HG03432 (cell line): ENCODE data around the gene BASP1.

Experiments used
- ATAC-seq: cut with Tn5 transposase; IDR thresholded peaks from one replicate; pipeline ENCODE4 v1.9.1; 2021; ENCODE audit warnings: mild to moderate bottlenecking, moderate library complexity; ENCODE audit not compliant: unreplicated experiment

Gene BASP1

DNA sequence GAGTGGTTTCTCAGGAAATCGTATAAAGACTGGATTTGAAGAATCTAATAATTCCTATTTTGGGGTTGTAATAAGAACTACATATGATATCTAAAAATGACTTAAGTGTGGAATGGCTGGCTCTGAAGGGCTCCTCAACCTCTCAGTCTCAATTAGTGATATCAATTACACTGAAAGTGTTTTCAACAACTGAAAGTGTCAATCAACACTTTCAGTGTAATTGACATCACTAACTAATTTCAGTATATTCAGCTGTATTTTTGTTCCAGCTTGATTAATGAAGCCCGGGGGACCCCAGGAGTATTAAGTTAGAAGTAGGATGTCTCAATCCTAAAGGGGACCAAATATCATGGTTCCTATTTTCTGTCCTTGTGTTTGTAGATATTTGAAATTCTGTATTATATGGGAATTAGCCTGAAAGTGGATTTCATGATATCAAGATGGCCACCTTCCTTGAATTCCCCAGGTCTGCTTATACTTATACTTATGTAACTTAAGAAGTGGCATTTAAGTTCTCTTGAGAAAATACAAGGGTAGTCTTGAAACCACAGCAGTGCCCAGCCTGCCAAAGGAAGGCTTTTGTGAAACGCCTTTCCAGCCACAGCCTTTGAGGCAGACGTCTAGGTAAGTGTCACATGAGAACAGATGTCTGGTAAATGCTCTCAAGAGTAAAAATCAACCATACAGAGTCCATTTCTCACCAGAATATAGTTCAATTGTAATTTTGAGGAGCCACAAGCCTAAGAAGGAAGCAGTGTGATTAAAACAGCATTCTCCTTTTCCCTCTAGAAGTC, 4.6 kb downstream of the BASP1 start:
- ATAC-seq, result no peak

DNA sequence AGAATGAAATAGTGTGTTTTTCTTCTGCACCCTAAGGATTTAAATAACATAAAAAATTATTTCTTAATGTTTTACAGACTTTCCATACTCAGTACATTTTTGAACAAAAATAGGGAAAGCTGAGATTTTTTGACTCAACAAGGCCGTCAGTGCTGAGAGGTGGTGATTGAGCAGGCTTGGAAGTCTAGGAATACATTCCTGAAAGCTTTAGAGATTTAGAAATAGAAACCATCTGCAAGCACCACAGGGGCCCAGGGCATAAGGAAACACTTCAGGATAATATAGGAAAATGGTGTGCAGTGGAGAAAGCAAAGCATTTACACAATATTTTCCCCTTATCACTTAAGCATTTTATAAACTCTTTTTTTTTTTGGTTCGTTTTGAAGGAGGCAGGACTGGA, 5.2 kb downstream of the BASP1 start:
- ATAC-seq, result no peak

DNA sequence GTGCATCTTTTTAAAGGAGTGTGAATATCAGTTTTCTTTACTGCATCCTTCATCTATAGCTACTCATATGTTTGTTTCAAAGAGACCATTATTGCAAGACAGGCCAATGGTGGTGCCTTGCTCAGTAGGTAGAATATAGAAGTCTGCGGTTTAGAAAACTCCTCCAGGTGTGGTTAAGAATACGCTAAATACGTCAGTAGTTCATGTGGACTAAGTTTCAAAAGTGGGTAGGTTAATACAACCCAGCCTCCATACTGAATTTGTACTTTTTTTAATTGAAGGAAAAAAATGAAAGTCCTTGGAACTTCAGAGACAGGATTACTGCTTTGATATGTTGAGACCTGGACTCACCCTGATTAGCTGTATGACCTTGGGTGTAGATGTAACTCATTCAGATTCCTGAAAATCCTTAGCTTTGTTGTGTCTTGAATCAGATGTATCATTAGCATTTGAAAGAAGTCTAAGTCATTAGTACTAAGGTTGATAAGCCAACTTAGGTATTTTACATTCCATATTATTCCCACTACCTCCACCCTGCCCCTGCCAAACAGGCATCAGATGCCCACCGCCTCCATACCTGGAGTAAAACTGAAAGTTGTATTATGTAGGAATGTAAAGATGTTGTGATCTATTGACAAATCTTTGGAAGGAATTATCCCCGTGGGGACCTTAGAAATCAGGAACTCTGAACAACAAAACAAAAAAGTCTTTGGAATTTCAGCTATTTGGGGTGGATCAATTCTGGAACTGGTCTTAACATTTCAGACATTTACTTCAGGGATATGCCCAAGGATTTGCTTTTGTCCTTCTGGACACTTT, 6.1 kb downstream of the BASP1 start:
- peak; percentile 42 for ATAC-seq

DNA sequence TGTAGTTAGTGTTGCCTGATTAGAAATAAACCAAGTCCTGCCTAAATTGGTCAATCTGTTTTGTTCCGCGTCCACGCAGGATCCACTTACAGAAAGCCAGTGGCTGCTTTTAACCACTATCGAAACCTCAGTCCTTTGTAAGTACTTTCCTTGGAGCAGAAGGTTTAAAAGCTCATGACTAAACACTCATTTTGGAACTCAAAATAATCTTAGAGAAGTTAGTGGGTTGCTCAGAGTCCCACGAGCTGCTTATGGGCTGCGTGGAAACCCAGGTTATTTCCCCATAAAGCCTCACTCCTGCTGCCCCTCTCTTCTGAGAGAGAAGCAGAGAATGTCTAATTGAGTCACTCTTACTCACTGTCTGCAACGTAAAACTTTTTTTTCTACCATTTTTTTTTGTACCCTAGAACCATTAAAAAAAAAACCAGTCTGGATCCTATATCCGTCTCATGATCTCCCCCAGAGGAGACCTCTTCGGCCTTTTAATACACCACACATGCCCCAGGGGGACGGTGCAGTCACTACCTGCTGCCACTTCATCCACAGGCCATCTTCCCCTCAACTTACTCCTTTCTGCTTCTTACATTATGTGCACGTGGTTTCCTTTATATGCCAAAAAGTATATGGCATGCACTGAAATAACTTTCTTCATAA, 7.6 kb downstream of the BASP1 start:
- ATAC-seq, result peak; percentile 59

DNA sequence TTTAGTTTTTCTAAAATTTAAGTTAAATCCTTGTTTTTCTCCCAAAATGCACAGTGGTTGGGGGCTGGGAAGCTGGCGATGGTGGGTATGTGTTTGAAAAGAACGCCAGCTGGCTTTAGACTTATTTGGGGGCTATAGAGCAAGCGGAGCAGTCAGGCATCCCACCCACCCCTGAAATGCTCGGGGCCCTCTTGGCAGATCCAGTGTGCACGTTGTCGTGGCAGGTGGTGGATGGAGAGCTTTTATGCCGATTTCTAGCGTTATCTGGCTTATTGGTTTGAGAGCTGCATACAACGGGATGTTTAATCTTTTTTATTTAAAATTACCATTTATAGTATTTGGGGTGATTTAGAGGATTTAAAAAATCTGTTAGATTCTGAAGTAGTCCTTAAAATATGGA, 8.1 kb downstream of the BASP1 start:
- ATAC-seq, result no peak

DNA sequence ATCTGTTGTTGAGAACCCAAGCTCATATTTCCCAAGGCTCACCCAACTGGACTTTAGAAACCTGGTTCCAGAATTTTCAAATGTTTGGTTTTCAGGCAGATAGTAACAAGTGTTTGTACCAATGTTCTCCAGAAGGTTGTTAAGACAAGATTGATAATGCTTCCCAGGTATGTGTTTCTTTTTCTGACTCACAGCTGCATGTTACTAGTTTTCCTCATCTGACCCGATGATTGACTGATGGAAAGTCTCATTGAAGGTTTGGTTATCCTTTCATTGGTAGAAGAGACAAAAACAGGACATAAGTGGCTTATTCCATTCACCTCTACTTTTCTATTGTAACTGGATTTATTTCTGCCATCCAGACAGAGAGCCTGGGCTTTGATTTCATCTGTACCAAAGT, 10.4 kb downstream of the BASP1 start:
- no peak for ATAC-seq

DNA sequence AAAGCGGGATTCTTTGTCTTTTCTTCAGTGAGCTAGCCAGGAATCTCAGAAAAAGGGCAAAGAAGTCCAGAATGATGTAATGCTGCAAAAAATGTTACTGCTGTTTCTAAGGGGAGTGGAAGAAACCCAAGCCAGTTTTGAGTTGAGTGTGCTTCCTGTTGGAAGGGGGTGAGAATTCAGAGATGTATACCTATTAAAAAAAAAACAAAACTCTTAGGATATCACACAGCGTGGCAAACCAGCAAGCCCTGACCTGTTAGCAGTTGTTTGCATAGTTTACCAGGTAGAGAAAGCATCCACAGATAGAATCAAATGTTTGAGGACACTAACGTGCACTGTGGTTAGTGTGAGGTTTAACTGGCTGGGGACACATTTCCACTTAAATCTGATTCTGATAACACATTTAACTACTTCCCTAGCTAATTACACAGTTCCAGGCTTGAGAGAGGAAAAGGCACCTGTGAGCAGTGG, 11.4 kb downstream of the BASP1 start:
- ATAC-seq, result peak; percentile 73

DNA sequence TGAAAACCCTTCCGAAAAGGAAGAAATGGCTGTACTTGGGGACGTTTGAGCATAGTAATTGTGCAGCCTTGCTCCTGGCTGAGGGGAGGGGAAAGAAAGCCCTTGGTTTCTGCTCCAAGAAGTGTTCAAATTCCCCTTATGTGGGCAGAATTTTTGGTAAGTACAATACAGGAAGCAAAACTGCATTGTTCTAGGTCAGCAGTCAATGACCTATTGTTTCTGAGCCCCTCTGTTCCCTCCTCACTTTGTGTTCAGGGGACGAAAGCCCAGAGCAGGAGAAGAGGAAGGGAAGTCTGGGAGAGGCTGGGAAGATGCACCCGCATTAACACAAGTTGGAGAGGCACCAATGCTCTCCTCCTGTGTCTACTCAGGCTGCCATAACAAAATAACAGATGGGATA, 11.9 kb downstream of the BASP1 start:
- ATAC-seq, result peak; percentile 47

DNA sequence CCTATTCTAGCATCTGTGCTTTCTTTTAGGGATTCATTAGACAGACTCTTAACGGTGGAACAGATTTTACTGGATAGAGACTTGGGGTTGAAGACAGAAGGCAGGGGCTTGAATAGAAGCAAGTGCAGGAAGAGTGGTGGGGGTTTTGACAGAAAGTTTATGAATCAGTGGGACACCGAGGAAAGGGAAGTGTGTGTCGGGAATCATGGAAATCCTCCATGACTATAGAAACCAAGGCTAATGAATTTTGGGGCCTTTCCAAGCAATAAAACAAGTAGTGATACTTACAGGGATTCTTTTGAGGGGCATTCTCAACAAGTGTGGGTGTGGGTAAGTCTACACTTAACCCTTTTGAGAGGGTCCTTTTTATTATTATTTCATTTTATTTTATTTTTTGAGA, 12.8 kb downstream of the BASP1 start:
- ATAC-seq, result no peak

DNA sequence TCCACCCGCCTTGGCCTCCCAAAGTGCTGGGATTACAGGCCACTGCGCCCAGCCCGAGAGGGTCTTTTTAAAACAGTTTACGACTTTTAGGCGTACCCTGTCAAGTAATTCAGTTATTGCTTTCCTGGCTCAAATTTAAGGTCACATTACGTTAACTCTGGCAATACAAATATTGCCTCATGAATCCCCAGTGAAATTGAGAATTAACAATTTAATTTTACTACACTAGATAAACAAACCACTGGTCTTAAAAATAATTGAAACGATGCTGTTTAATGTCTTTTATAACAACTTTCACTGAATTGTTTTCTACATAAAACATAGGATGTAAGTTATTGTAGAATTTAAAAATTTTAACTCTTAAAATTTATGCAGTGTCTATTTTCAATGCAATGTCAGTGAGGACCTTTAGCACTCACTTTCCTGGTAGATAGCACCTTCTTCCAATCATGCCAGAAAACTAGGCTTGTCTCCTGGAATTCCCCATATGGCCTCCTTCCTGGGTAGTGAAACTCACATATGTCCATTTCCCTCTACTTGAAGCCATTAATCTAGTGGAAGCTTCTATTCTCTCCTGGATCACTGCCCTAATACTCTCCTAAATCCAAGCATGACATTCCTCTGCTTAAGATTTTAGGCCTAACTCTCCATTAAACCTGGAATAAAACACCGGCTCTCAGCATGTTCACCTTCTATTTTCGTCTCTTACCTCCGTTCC, 13.5 kb downstream of the BASP1 start:
- ATAC-seq, result no peak

DNA sequence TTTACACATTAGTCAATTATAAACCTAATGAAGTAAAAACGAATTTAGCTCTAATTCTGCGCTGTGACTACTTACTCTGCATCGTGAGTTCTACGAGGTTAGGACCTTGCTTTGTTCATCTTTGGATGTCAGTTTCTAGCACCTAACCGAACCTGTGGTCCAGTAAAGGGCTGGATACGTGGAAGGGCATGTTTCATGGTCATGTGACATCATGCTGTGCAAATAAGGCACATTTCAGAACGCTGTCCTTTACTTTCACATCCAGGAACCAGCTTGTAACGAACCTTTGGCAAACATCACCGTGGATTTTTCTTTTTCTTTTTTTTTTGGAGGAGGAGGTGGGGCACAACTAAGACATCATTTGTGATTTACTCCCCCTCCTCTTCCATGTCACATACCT, 15.0 kb downstream of the BASP1 start:
- no peak for ATAC-seq

DNA sequence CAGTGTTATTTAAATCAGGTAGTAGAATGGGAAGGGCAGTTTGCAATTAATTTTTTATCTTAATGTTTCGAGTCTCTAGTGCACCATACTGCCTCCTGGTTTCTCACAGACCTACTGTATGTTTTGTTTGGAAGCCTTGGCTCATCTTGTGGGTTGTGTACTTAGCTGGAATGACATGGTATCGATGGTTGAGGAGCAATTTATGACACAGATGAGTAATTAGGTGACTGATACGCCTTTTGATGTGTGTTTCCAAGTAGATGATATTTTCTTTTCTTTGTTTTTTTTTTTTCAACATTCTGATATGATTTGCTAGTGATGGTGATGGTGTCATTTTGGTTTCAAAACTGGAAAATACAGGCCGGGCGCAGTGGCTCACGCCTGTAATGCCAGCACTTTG, 16.1 kb downstream of the BASP1 start:
- no peak for ATAC-seq

DNA sequence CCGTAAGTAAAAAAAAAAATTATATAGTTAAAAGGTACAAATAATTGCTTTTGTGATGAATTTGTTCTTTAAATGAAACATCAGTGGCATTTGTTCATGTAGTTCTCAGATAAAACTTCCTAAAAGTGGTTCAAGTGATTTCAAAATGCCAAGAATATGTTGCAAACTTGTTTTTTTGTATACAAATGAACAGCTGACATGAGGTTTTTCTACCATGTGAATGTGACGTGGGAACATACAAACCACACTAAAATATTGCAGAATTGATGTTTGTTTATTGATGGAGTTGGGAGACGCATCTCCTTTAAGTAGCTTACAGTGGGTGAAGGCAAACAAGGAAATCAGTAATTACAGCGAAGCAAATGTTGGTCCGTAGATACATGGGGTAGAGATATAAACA, 16.9 kb downstream of the BASP1 start:
- ATAC-seq, result no peak

DNA sequence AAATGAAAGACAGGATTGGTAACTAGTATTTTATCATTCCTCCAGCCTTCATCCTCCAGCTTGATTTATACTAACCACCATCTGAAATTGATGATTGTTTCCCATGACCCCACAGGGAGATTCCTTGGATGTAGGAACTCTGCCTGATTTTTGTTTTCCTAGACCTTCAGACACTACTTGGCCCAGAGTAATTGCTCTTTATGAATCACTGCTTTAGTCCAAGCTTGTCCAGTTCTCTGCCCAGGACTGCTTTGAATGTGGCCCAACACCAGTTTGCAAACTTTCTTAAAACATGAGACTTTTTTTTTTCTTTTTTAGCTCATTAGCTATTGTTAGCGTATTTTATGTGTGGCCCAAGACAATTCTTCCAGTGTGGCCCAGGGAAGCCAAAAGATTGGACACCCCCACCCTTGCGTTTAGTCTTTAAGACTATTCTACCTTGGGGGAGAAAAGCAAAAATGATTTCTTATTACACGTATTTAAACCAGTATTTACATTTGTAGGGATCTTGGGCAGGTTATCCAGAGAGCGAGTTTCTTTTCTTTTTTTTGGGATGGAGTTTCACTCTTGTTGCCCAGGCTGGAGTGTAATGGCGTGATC, 18.4 kb downstream of the BASP1 start:
- ATAC-seq, result no peak

DNA sequence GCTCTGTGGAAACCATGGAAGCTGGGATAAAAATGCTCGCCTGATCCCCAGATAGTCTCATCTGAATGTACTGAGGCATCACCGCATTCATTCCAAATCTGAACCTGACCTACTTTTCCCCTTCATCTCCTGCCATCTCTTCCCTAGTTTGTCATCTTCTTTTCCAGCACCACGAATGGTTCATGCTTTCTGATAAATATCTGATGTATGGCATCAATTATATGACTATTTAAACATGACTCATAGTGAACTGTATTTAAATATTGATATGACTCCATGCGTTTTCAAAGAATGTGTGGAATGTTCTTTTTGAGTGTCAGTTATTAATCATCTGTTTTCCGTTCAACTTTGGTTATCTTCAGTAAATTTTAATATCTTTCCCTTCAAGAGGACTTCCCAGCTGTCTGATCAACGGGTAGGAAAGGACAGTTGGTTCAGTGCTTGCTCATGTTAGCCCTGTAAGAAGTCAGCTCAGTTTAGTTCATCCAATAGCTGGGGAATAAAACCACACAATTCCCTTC, 21.1 kb downstream of the BASP1 start:
- ATAC-seq, result no peak

DNA sequence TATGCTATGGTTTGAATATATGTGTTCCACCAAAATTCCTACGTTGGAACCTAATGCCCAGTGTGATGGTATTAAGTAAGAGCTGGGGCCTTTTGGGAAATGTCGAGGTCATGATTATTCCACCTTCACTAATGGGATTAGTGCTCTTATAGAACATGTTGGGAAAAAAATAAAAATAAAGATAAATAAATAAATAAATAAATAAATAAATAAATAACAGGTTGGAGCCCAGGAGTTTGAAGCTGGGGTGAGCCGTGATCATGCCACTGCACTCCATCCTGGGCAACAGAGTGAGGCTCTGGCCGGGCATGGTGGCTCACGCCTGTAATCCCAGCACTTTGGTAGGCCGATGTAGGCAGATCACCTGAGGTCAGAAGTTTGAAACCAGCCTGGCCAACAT, 22.5 kb downstream of the BASP1 start:
- no peak for ATAC-seq

DNA sequence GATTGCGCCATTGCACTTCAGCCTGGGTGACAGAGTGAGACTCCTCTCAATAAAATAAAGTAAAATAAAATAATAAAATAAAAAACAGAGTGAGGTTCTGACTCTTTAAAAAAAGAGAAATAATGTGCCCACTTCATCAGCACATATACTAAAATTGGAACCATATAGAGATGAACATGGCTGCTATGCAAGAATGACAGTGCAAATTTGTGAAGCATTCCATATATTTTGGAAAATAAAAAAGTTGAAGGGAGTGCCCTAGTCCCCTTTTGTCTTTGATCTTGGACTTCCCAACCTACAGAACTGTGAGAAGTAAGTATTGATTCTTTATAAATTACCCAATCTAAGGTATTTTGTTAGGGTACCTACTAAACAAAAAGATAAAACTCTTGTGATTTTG, 23.1 kb downstream of the BASP1 start:
- no peak for ATAC-seq

DNA sequence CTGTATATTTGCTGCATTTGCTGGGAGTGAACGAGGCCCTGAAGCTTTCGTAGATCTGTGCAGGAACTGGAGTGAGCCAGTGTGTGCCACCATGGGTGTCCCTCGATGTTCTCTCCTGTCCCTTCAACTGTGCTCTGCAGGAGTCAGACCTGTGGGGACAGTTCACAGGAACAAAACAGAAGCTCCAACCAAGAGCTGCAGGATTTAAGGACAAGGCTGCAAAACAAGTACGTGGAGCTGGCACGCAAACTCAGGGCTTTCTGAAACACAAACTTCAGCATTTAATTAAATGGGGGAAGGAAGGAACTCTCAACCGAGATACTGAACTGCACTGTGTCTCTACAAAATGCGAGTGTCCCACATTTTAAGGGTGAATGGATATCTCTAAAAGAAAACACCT, 24.2 kb downstream of the BASP1 start:
- no peak for ATAC-seq

DNA sequence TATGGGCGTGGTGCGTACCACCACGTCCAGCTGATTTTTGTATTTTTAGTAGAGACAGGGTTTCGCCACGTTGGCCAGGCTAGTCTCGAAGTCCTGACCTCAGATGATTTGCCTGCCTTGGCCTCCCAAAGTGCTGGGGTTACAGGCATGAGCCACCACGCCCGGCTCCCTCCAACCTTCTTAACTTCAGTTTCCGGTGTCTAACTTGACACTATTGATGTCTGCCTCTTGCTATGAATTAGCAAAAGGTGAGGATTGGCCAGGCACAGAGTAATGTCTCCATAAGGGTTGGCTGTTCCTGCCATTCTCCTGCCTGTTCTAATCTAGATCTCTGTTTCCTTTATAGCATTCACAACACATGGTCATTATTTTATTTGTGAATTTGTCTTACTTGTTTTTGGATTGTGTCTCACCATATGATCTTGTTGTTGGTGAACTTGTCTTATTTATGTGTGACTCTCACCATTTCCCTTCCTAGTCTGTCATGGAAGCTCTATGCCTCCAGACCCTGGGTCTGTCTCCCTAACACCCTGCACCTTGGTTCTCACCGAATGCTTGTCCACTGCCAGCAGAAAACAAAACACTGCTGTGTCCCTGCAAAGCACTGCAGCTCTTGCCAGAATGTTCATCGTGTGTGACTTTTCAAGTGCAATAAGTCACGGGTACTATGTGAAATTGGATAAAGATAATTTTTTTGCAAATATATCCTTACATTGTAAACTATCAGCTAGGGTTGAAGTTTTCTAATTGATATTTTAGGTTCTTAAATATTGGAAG, 26.0 kb downstream of the BASP1 start:
- no peak for ATAC-seq
